ENCODE results near the gene UST.
"Not testable (repeated sequence)": the region's sequence is repeated elsewhere in the genome, so short reads cannot be mapped to it uniquely, and the experiment has no call there.

UST gene

DNA sequence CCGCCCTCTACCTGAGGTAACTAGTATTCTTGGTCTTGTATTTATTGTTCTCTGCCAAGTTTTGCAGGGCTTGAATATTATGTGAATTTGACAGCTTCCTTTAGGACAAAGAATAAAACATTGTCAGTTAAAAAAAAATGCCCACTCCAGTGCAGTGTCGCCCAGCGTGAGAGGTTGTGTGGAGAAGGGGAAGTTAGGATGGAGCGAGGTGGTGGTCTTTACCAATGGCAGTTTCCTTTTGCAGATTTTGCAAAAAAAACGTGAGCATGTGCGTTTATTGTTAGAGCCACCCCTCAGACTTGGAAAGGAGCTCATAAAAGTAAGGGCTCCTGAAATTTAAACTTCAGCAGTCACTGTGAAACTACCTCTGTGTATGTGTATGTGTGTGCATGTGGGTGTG, 28.3 kb downstream of the UST start:
- Histone ChIP-seq H3K9me3 (ENCODE audit: insufficient read depth, low read length) (no peaks in the 10 kb centered on the region), H3K27me3 (ENCODE audit: low read length) (no peaks in the 10 kb centered on the region), H3K4me3 (ENCODE audit: insufficient read depth, low read length, poor library complexity, severe bottlenecking) (no peak overlapping the region), H3K9ac (ENCODE audit: low read length) (no peak overlapping the region), H4K20me1 (ENCODE audit: low read depth, low read length) (no peaks in the 10 kb centered on the region), H2AFZ (ENCODE audit: low read depth, low read length, severe bottlenecking) (no peak overlapping the region), H3K79me2 (ENCODE audit: insufficient read depth, low read length) (no peaks in the 10 kb centered on the region), H3K36me3 (ENCODE audit: low read length) (no peaks in the 10 kb centered on the region), H3K4me2 (ENCODE audit: low read depth, low read length, poor library complexity, severe bottlenecking) (no peak overlapping the region), H3K9me2 (replicated peaks; ENCODE audit: insufficient read depth, low read length) (no peaks in the 10 kb centered on the region; the same call in 1 of the 2 replicates), H3F3A (ENCODE audit: insufficient read depth) (no peaks in the 10 kb centered on the region), H3K27ac (ENCODE audit: low read depth, low read length) (no peak overlapping the region)
- no peak for TF ChIP-seq EZH2phosphoT487 (conservative IDR thresholded peaks at IDR 0.05; ENCODE audit: low read length)
- TF ChIP-seq, protein P1, sequence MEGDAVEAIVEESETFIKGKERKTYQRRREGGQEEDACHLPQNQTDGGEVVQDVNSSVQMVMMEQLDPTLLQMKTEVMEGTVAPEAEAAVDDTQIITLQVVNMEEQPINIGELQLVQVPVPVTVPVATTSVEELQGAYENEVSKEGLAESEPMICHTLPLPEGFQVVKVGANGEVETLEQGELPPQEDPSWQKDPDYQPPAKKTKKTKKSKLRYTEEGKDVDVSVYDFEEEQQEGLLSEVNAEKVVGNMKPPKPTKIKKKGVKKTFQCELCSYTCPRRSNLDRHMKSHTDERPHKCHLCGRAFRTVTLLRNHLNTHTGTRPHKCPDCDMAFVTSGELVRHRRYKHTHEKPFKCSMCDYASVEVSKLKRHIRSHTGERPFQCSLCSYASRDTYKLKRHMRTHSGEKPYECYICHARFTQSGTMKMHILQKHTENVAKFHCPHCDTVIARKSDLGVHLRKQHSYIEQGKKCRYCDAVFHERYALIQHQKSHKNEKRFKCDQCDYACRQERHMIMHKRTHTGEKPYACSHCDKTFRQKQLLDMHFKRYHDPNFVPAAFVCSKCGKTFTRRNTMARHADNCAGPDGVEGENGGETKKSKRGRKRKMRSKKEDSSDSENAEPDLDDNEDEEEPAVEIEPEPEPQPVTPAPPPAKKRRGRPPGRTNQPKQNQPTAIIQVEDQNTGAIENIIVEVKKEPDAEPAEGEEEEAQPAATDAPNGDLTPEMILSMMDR (IDR thresholded peaks at IDR 0.05; ENCODE audit: insufficient read depth, low read length, poor library complexity, severe bottlenecking) = no peak

DNA sequence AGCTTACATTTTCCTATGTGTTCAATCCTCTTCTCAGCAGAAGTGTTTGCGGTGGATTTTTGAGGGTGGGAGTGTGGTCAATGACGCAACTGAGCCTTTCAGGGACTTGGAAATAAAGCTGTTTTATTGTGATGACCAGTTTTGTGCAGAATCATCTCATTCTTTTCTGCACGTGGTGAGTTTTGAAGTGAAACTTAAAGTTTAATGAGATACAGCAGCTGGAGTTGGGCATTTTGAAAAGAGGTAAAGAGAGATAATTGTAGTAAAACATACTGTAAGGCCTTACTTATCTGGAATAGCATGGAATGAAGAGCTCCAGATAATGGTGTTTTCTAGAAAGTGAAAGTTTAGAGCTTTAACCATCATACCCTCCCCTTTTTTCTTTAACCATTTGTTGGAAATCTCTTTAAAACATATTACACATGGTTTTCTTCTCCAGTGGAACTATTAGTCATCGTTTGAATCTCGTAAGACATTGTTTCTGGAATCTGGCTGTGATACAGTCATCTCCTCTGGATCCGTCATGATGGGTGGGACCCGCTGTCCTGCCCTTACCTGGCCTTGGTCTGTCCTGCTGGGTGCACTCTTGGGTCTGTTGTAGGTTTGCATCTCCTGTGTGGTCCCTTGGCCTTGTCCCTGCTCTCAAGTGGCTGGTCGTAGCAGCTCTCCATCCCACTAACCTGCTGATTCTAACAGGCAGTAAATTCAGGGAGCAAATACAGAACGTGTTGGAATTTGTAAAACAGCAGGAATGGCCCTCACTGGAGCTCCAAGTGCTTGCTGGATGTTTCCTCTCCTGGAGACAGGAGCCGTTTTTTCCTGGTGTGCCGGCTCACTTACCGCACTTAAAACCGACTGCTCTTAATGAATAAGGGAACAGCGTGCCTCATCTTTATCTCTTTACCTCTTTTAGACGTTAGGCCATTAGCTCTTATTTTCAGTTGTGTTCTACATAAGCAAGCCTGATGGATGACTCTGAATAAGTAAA, 29.8 kb downstream of the UST start:
- no peaks in the 10 kb centered on the region for H3K36me3 ChIP-seq (ENCODE audit: low read length)
- H3K4me3 ChIP-seq (ENCODE audit: insufficient read depth, low read length, poor library complexity, severe bottlenecking) = no peak overlapping the region
- no peaks in the 10 kb centered on the region for H4K20me1 ChIP-seq (ENCODE audit: low read depth, low read length)
- no peak overlapping the region for H3K27ac ChIP-seq (ENCODE audit: low read depth, low read length)
- H3K9me2 ChIP-seq (replicated peaks; ENCODE audit: insufficient read depth, low read length) = no peaks in the 10 kb centered on the region; the same call in 1 of the 2 replicates
- no peak overlapping the region for H3K9ac ChIP-seq (ENCODE audit: low read length)
- TF ChIP-seq, protein P1 (IDR thresholded peaks at IDR 0.05; ENCODE audit: insufficient read depth, low read length, poor library complexity, severe bottlenecking) = no peak
- TF ChIP-seq EZH2phosphoT487 (conservative IDR thresholded peaks at IDR 0.05; ENCODE audit: low read length) = no peak
- no peaks in the 10 kb centered on the region for H3F3A ChIP-seq (ENCODE audit: insufficient read depth)
- H3K9me3 ChIP-seq (ENCODE audit: insufficient read depth, low read length) = no peaks in the 10 kb centered on the region
- no peaks in the 10 kb centered on the region for H3K27me3 ChIP-seq (ENCODE audit: low read length)
- H2AFZ ChIP-seq (ENCODE audit: low read depth, low read length, severe bottlenecking) = no peak overlapping the region
- H3K79me2 ChIP-seq (ENCODE audit: insufficient read depth, low read length) = no peaks in the 10 kb centered on the region
- H3K4me2 ChIP-seq (ENCODE audit: low read depth, low read length, poor library complexity, severe bottlenecking) = no peak overlapping the region

DNA sequence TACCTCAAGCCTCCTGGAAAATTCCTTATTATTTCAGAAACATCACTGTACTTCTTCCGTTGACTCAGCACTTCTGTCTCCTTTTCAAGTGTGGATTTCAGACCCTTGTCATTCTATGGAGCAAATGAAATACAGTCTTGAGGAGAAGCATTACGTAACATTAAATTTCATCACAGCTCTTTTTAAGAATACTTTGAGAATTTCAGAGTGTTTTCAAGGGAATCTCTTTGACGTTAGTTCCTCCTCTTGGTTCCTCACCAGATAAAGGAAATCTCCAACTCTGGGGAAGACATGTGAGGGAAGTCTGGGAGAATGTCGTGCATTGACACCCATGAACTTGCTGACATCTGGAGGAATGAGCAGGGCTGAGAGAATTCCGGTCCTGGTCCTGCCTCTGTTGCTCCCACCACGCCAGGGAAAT, 32.3 kb downstream of the UST start:
- Histone ChIP-seq H3K9ac (ENCODE audit: low read length) (no peak overlapping the region), H3K4me3 (ENCODE audit: insufficient read depth, low read length, poor library complexity, severe bottlenecking) (no peak overlapping the region), H3K36me3 (ENCODE audit: low read length) (no peaks in the 10 kb centered on the region), H4K20me1 (ENCODE audit: low read depth, low read length) (no peaks in the 10 kb centered on the region), H3K27me3 (ENCODE audit: low read length) (no peaks in the 10 kb centered on the region), H2AFZ (ENCODE audit: low read depth, low read length, severe bottlenecking) (no peak overlapping the region), H3K79me2 (ENCODE audit: insufficient read depth, low read length) (no peaks in the 10 kb centered on the region), H3K4me2 (ENCODE audit: low read depth, low read length, poor library complexity, severe bottlenecking) (no peak overlapping the region), H3K27ac (ENCODE audit: low read depth, low read length) (no peak overlapping the region), H3F3A (ENCODE audit: insufficient read depth) (no peaks in the 10 kb centered on the region), H3K9me3 (ENCODE audit: insufficient read depth, low read length) (no peaks in the 10 kb centered on the region), H3K9me2 (replicated peaks; ENCODE audit: insufficient read depth, low read length) (no peaks in the 10 kb centered on the region)
- no peak for TF ChIP-seq EZH2phosphoT487 (conservative IDR thresholded peaks at IDR 0.05; ENCODE audit: low read length)
- TF ChIP-seq, protein P1 (IDR thresholded peaks at IDR 0.05; ENCODE audit: insufficient read depth, low read length, poor library complexity, severe bottlenecking) = no peak

DNA sequence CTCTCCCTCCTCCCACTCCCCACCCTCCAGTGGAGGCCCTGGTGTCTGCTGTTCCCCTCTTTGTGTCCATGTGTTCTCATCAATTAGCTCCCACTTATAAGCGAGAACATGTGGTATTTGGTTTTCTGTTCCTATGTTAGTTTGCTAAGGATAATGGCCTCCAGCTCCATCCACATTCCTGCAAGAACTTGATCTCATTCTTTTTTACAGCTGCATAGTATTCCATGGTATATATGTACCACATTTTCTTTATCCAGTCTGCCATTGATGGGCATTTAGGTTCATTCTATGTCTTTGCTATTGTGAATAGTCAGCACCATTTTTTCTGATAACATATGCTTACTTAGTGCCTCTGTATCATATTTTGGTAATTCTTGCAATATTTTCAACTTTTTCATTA, 33.6 kb downstream of the UST start:
- H3K9me3 ChIP-seq (ENCODE audit: insufficient read depth, low read length); H3K27me3 ChIP-seq (ENCODE audit: low read length); H3F3A ChIP-seq (ENCODE audit: insufficient read depth); H3K36me3 ChIP-seq (ENCODE audit: low read length); H3K4me3 ChIP-seq (ENCODE audit: insufficient read depth, low read length, poor library complexity, severe bottlenecking); H3K27ac ChIP-seq (ENCODE audit: low read depth, low read length); H3K4me2 ChIP-seq (ENCODE audit: low read depth, low read length, poor library complexity, severe bottlenecking); H3K9me2 ChIP-seq (replicated peaks; ENCODE audit: insufficient read depth, low read length); H4K20me1 ChIP-seq (ENCODE audit: low read depth, low read length); H2AFZ ChIP-seq (ENCODE audit: low read depth, low read length, severe bottlenecking); H3K9ac ChIP-seq (ENCODE audit: low read length); H3K79me2 ChIP-seq (ENCODE audit: insufficient read depth, low read length): not testable (repeated sequence)

Measured in SU-DHL-6 (cell line).